ENCODE results near the gene KRTAP10-3. TPM values are rescaled to one million over a fixed set of nuclear protein-coding genes. Genes with fewer than 3 reads are reported as not detected.
"Not testable (repeated sequence)": the region's sequence is repeated elsewhere in the genome, so short reads cannot be mapped to it uniquely, and the experiment has no call there.

KRTAP10-3 gene
- total RNA-seq, 1 donor from 2014 or later = not detected

- Mint-ChIP-seq H3K4me3 (ENCODE audit: unreplicated experiment) (no peak overlapping the region), H3K36me3 (ENCODE audit: low read depth, unreplicated experiment) (no peaks in the 10 kb centered on the region), H3K27ac (ENCODE audit: unreplicated experiment) (no peak overlapping the region), H3K9me3 (ENCODE audit: unreplicated experiment) (peaks cover 27% of the 10 kb centered on the region), H3K27me3 (ENCODE audit: low read depth, unreplicated experiment) (peaks cover 30% of the 10 kb centered on the region), H3K4me1 (ENCODE audit: low read depth, unreplicated experiment) (no peaks in the 10 kb centered on the region)
- no peaks in the 10 kb centered on the region for H3K27me3 ChIP-seq (ENCODE audit: insufficient read depth, low read length)
- H4K20me1 ChIP-seq (ENCODE audit: insufficient read depth, low read length) = no peaks in the 10 kb centered on the region
- H3K79me2 ChIP-seq (ENCODE audit: insufficient read depth, low read length) = no peaks in the 10 kb centered on the region
- no peak overlapping the region for H3K9ac ChIP-seq (ENCODE audit: low read length)
- H3K4me1 ChIP-seq (ENCODE audit: insufficient read depth, low read length) = no peaks in the 10 kb centered on the region
- no peak overlapping the region for H3K4me3 ChIP-seq (ENCODE audit: insufficient read depth, low read depth, low read length)
- DNase-seq (ENCODE audit: low read depth) (no peak), FAIRE-seq (no peak)
- H3K9me3 ChIP-seq (ENCODE audit: insufficient read depth, low read depth, low read length) = peaks cover 6% of the 10 kb centered on the region
- no peak overlapping the region for H3K4me2 ChIP-seq (ENCODE audit: low read length)
- H3K27ac ChIP-seq (ENCODE audit: low read depth, low read length) = no peak overlapping the region
- TF ChIP-seq EZH2 (IDR thresholded peaks at IDR 0.05; ENCODE audit: insufficient read depth, low read length) = no peak
- no peak for TF ChIP-seq CTCF (IDR thresholded peaks at IDR 0.05; ENCODE audit: insufficient read depth, low read depth, low read length)
- H3K36me3 ChIP-seq (ENCODE audit: insufficient read depth, low read length) = no peaks in the 10 kb centered on the region
- no peak overlapping the region for H2AFZ ChIP-seq (ENCODE audit: low read depth, low read length)
Measured at GRCh38 chr21:44583089-44583799, 24.6 kb upstream of the KRTAP10-3 start.

DNA sequence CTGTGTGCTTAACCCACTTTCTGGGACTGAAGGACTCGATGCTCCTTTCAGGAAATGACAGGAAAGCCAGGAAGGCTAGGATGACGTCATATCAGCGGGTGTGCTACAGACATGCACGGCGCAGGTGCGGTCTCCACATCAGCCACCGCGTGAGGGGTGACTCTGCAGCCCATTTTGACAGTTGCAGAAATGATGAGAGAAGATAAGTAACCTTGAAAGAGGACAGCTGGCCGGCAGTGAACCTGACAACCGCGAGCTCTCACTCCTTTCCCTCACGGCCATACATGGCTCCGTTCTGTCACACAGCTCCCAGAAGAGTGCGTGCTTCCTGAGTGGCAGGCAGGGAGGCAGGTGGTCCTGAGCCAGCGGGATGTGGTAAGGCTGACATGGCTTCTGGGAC is 23.5 kb upstream of the KRTAP10-3 start:
- H3K27ac ChIP-seq (ENCODE audit: low read depth, low read length) = no peak overlapping the region
- no peaks in the 10 kb centered on the region for H3K27me3 ChIP-seq (ENCODE audit: insufficient read depth, low read length)
- no peak for DNase-seq (ENCODE audit: low read depth)
- H3K36me3 Mint-ChIP-seq (ENCODE audit: low read depth, unreplicated experiment) = no peaks in the 10 kb centered on the region
- H2AFZ ChIP-seq (ENCODE audit: low read depth, low read length) = no peak overlapping the region
- TF ChIP-seq CTCF (IDR thresholded peaks at IDR 0.05; ENCODE audit: insufficient read depth, low read depth, low read length) = no peak
- TF ChIP-seq EZH2 (IDR thresholded peaks at IDR 0.05; ENCODE audit: insufficient read depth, low read length) = no peak
- no peak for FAIRE-seq
- peaks cover 33% of the 10 kb centered on the region for H3K9me3 Mint-ChIP-seq (ENCODE audit: unreplicated experiment)
- peaks cover 10% of the 10 kb centered on the region for H3K9me3 ChIP-seq (ENCODE audit: insufficient read depth, low read depth, low read length)
- H3K4me3 Mint-ChIP-seq (ENCODE audit: unreplicated experiment) = no peak overlapping the region
- H4K20me1 ChIP-seq (ENCODE audit: insufficient read depth, low read length) = no peaks in the 10 kb centered on the region
- no peak overlapping the region for H3K4me2 ChIP-seq (ENCODE audit: low read length)
- no peak overlapping the region for H3K9ac ChIP-seq (ENCODE audit: low read length)
- no peaks in the 10 kb centered on the region for H3K4me1 Mint-ChIP-seq (ENCODE audit: low read depth, unreplicated experiment)
- peaks cover 29% of the 10 kb centered on the region for H3K27me3 Mint-ChIP-seq (ENCODE audit: low read depth, unreplicated experiment)
- H3K4me3 ChIP-seq (ENCODE audit: insufficient read depth, low read depth, low read length) = no peak overlapping the region
- no peaks in the 10 kb centered on the region for H3K79me2 ChIP-seq (ENCODE audit: insufficient read depth, low read length)
- H3K36me3 ChIP-seq (ENCODE audit: insufficient read depth, low read length) = no peaks in the 10 kb centered on the region
- no peaks in the 10 kb centered on the region for H3K4me1 ChIP-seq (ENCODE audit: insufficient read depth, low read length)
- H3K27ac Mint-ChIP-seq (ENCODE audit: unreplicated experiment) = no peak overlapping the region

- Histone ChIP-seq H3K4me1 (ENCODE audit: insufficient read depth, low read length) (no peaks in the 10 kb centered on the region), H4K20me1 (ENCODE audit: insufficient read depth, low read length) (no peaks in the 10 kb centered on the region), H3K9ac (ENCODE audit: low read length) (no peak overlapping the region), H3K79me2 (ENCODE audit: insufficient read depth, low read length) (no peaks in the 10 kb centered on the region), H3K27ac (ENCODE audit: low read depth, low read length) (no peak overlapping the region), H2AFZ (ENCODE audit: low read depth, low read length) (no peak overlapping the region), H3K4me2 (ENCODE audit: low read length) (no peak overlapping the region), H3K4me3 (ENCODE audit: insufficient read depth, low read depth, low read length) (no peak overlapping the region), H3K36me3 (ENCODE audit: insufficient read depth, low read length) (no peaks in the 10 kb centered on the region), H3K9me3 (ENCODE audit: insufficient read depth, low read depth, low read length) (peaks cover 10% of the 10 kb centered on the region), H3K27me3 (ENCODE audit: insufficient read depth, low read length) (no peaks in the 10 kb centered on the region)
- peaks cover 29% of the 10 kb centered on the region for H3K9me3 Mint-ChIP-seq (ENCODE audit: unreplicated experiment)
- no peak overlapping the region for H3K27ac Mint-ChIP-seq (ENCODE audit: unreplicated experiment)
- FAIRE-seq (no peak), DNase-seq (ENCODE audit: low read depth) (no peak)
- H3K27me3 Mint-ChIP-seq (ENCODE audit: low read depth, unreplicated experiment) = peaks cover 20% of the 10 kb centered on the region
- no peaks in the 10 kb centered on the region for H3K36me3 Mint-ChIP-seq (ENCODE audit: low read depth, unreplicated experiment)
- H3K4me1 Mint-ChIP-seq (ENCODE audit: low read depth, unreplicated experiment) = no peaks in the 10 kb centered on the region
- no peak for TF ChIP-seq CTCF (IDR thresholded peaks at IDR 0.05; ENCODE audit: insufficient read depth, low read depth, low read length)
- TF ChIP-seq EZH2 (IDR thresholded peaks at IDR 0.05; ENCODE audit: insufficient read depth, low read length) = no peak
- no peak overlapping the region for H3K4me3 Mint-ChIP-seq (ENCODE audit: unreplicated experiment)
Measured at GRCh38 chr21:44581158-44581557, 22.6 kb upstream of the KRTAP10-3 start.

- not testable (repeated sequence) for H3K27ac ChIP-seq (ENCODE audit: low read depth, low read length); H3K79me2 ChIP-seq (ENCODE audit: insufficient read depth, low read length); H3K36me3 Mint-ChIP-seq (ENCODE audit: low read depth, unreplicated experiment); H4K20me1 ChIP-seq (ENCODE audit: insufficient read depth, low read length); H3K4me1 Mint-ChIP-seq (ENCODE audit: low read depth, unreplicated experiment); H3K4me3 Mint-ChIP-seq (ENCODE audit: unreplicated experiment); H3K4me3 ChIP-seq (ENCODE audit: insufficient read depth, low read depth, low read length); H2AFZ ChIP-seq (ENCODE audit: low read depth, low read length); FAIRE-seq; H3K27ac Mint-ChIP-seq (ENCODE audit: unreplicated experiment); H3K4me2 ChIP-seq (ENCODE audit: low read length); H3K27me3 ChIP-seq (ENCODE audit: insufficient read depth, low read length); H3K9me3 ChIP-seq (ENCODE audit: insufficient read depth, low read depth, low read length); H3K36me3 ChIP-seq (ENCODE audit: insufficient read depth, low read length); H3K4me1 ChIP-seq (ENCODE audit: insufficient read depth, low read length); H3K9ac ChIP-seq (ENCODE audit: low read length); DNase-seq (ENCODE audit: low read depth)
- peaks cover 31% of the 10 kb centered on the region for H3K9me3 Mint-ChIP-seq (ENCODE audit: unreplicated experiment)
- peaks cover 20% of the 10 kb centered on the region for H3K27me3 Mint-ChIP-seq (ENCODE audit: low read depth, unreplicated experiment)
Measured at GRCh38 chr21:44580231-44580821, 21.7 kb upstream of the KRTAP10-3 start, which contains the start of gene KRTAP10-5. KRTAP10-5 (minus strand) TSS chr21:44580604; CDS start chr21:44580578, 26 bp downstream.

All from astrocyte (in vitro differentiated cells and primary cell).